HFFc6 (cell line): ENCODE measurements around the gene ARMC9. TPM values are rescaled to one million over a fixed set of nuclear protein-coding genes. Genes with fewer than 3 reads are reported as not detected.

ENCODE experiments used
- DNase-seq: peaks from one replicate; pipeline ENCODE4 v3.0.0-alpha.2; 2018
- H3K27ac Mint-ChIP-seq: 2 replicates; pipeline ENCODE4 v1.8.0; 2020; ENCODE audit warnings: mild to moderate bottlenecking, mixed read lengths
- H3K27me3 Mint-ChIP-seq: 2 replicates; pipeline ENCODE4 v1.8.0; 2021; ENCODE audit warnings: mild to moderate bottlenecking, moderate library complexity, mixed read lengths; ENCODE audit not compliant: insufficient read depth
- H3K36me3 Mint-ChIP-seq: 2 replicates; pipeline ENCODE4 v1.8.0; 2021; ENCODE audit warnings: low read depth, mixed read lengths
- H3K4me1 Mint-ChIP-seq: 2 replicates; pipeline ENCODE4 v1.8.0; 2020; ENCODE audit warnings: low read depth, mixed read lengths
- H3K4me3 Mint-ChIP-seq: 2 replicates; pipeline ENCODE4 v1.8.0; 2020; ENCODE audit warnings: mild to moderate bottlenecking, moderate library complexity, mixed read lengths
- H3K9me3 Mint-ChIP-seq: 2 replicates; pipeline ENCODE4 v1.8.0; 2020; ENCODE audit warnings: mild to moderate bottlenecking, mixed read lengths
- CTCF ChIP-seq: fragments of 200-600 bp; sonication (generic); IDR thresholded peaks from 2 replicates; pipeline ENCODE4 v1.5.0; 2021; ENCODE audit warnings: antibody characterized with exemption, mild to moderate bottlenecking
- total RNA-seq, 6 experiments: library from RNA; stranded (reverse); fragmentation: NEBNext Ultra II Directional; extraction: Animal tissue kit (Norgen Biotek cat#: 25700); gene quantifications; 2 replicates in 1 of 6; 3 replicates in 5 of 6; pipeline ENCODE4 v1.2.3, GENCODE V29; 2021

ARMC9 gene
- total RNA-seq, 6 experiments from 2014 or later: 49.3 to 93.2 (median 55.7) TPM

GRCh38 chr2:231290321-231291015, 92.0 kb downstream of the ARMC9 start:
- peaks cover 37% of the 10 kb centered on the region for H3K36me3 Mint-ChIP-seq
- H3K4me1 Mint-ChIP-seq: peaks cover 15% of the 10 kb centered on the region
- H3K4me3 Mint-ChIP-seq: no peak overlapping the region
- H3K27ac Mint-ChIP-seq: no peak overlapping the region
- DNase-seq: no peak
- no peaks in the 10 kb centered on the region for H3K9me3 Mint-ChIP-seq
- peaks cover 5% of the 10 kb centered on the region for H3K27me3 Mint-ChIP-seq
- no peak for TF ChIP-seq CTCF

GRCh38 chr2:231292472-231293134, 94.2 kb downstream of the ARMC9 start:
- Mint-ChIP-seq H3K9me3 (no peaks in the 10 kb centered on the region), H3K36me3 (peaks cover 26% of the 10 kb centered on the region), H3K4me3 (no peak overlapping the region), H3K4me1 (peaks cover 13% of the 10 kb centered on the region), H3K27ac (no peak overlapping the region), H3K27me3 (peaks cover 5% of the 10 kb centered on the region; the same call in 1 of the 2 replicates)
- no peak for TF ChIP-seq CTCF
- no peak for DNase-seq

- peaks cover 11% of the 10 kb centered on the region for H3K4me1 Mint-ChIP-seq
- DNase-seq: no peak
- H3K9me3 Mint-ChIP-seq: no peaks in the 10 kb centered on the region
- H3K27ac Mint-ChIP-seq: no peak overlapping the region
- peaks cover 23% of the 10 kb centered on the region for H3K36me3 Mint-ChIP-seq
- peaks cover 5% of the 10 kb centered on the region; the same call in 1 of the 2 replicates for H3K27me3 Mint-ChIP-seq
- no peak overlapping the region for H3K4me3 Mint-ChIP-seq
- TF ChIP-seq CTCF: no peak
Measured at GRCh38 chr2:231293163-231293562, 94.7 kb downstream of the ARMC9 start.

GRCh38 chr2:231294116-231294515, 95.7 kb downstream of the ARMC9 start:
- H3K9me3 Mint-ChIP-seq: no peaks in the 10 kb centered on the region
- no peak overlapping the region; the same call in 1 of the 2 replicates for H3K27ac Mint-ChIP-seq
- peaks cover 5% of the 10 kb centered on the region; the same call in 1 of the 2 replicates for H3K27me3 Mint-ChIP-seq
- peaks cover 11% of the 10 kb centered on the region for H3K4me1 Mint-ChIP-seq
- DNase-seq: no peak
- no peak overlapping the region for H3K4me3 Mint-ChIP-seq
- TF ChIP-seq CTCF: no peak
- H3K36me3 Mint-ChIP-seq: peaks cover 19% of the 10 kb centered on the region

GRCh38 chr2:231294571-231295362, 96.3 kb downstream of the ARMC9 start:
- no peak overlapping the region for H3K4me3 Mint-ChIP-seq
- H3K27ac Mint-ChIP-seq: no peak overlapping the region; the same call in none of the 2 replicates
- H3K36me3 Mint-ChIP-seq: peaks cover 16% of the 10 kb centered on the region
- H3K4me1 Mint-ChIP-seq: peaks cover 11% of the 10 kb centered on the region
- H3K27me3 Mint-ChIP-seq: peaks cover 5% of the 10 kb centered on the region; the same call in 1 of the 2 replicates
- H3K9me3 Mint-ChIP-seq: no peaks in the 10 kb centered on the region
- TF ChIP-seq CTCF: no peak
- DNase-seq: no peak
